Adipose tissue (tissue), 3 donors: Measurements from ENCODE around the gene PXYLP1. TPM values are rescaled to one million over a fixed set of nuclear protein-coding genes. Genes with fewer than 3 reads are reported as not detected.
"Not testable (repeated sequence)": the region's sequence is repeated elsewhere in the genome, so short reads cannot be mapped to it uniquely, and the experiment has no call there.

ENCODE experiments used
- H3K27ac ChIP-seq: one replicate; pipeline ENCODE4 v1.5.1; 2013; ENCODE audit warnings: low read depth, low read length
- WGBS, 3 donors: extraction: QIAGEN DNeasy Blood & Tissue Kit; methylation state at CpG; one replicate each; pipeline ENCODE4 v1.1.7; 2013; 5-methylcytosine and 5-hydroxymethylcytosine counted together
- polyA plus RNA-seq, 3 donors: library from polyadenylated mRNA; stranded (reverse); fragments of 200-250 nt; gene quantifications; one replicate each; pipeline ENCODE4 v1.2.3, GENCODE V29; 2013
- donor health status: healthy with polysubstance abuse.
- donor health status: Bipolar disorder and iron deficiency.
- donor health status: healthy.

PXYLP1 gene
- polyA plus RNA-seq, 3 donors = 2.4 to 7.9 (median 5.1) TPM

- 50 to 66% (median 65%) methylated on average over 16 of the region's 16 CpGs for WGBS, 3 donors
- no peak overlapping the region for H3K27ac ChIP-seq
These were observed 47.7 kb downstream of the PXYLP1 start for GRCh38 chr3:141279077-141279967.

DNA sequence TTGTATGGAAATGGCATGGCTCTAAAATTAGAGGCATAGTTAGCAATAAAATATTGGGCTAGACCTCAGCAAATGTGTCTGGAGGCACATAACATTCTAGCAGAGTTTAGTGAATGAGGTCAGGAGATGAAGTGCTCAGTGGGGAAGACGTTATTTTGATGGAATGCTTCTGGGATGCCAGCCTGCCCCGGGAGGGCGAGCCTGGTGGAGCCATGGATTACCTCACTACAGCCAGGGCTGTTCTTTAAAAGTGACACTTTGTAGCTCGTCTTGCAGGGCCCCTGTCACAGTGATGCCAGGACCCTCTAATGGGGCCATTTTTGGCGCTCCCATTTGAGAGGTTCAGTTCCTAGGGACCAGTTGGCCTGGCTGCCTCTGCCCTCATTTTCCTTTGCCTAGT, 48.5 kb downstream of the PXYLP1 start:
- 78 to 93% (median 80%) methylated on average over 5 of the region's 5 CpGs for WGBS, 3 donors
- H3K27ac ChIP-seq = no peak overlapping the region

DNA sequence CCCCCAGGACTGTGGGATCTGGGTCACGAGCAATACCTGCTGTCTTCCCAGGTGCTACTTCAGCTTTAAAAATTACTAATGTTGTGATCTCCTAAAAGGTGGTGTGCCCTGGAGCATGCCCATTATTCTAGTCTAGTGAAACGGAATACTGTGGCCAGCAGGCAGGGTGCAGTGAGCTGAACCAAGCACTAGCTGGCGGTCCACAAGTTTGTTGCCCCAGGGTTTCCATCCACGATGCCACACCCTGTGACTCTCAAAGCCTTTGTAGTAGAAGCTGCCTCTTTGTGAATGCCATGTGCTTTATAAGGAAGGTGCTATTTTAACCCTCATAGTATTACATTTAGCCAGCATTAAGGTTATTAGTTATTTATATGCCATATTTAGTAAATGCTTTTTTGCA, 49.1 kb downstream of the PXYLP1 start:
- H3K27ac ChIP-seq = no peak overlapping the region
- WGBS, 3 donors = 84 to 94% (median 94%) methylated on average over 4 of the region's 4 CpGs

DNA sequence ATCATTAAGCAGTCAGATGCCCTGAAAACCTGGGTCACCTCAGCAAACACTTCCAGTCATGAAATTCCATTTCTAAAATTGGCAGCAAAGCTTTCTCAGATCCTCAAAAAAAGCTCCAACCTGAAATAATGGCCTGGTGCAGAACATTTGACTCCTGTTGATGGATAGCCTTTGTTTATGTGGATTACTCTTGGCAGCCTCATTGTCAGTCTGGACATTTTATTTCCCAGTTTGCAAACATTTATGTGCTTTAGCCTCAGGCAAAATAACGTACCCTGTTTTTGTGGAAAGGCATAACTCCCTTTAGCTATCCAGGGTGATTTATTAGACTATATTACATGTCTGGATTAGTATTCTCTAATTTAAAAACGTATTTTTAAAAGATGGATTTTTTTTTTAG, 53.9 kb downstream of the PXYLP1 start:
- WGBS, 3 donors = 87 to 93% (median 90%) methylated on average over 2 of the region's 2 CpGs
- no peak overlapping the region for H3K27ac ChIP-seq

GRCh38 chr3:141286856-141287255, 55.2 kb downstream of the PXYLP1 start:
- 81 to 93% (median 88%) methylated on average over 14 of the region's 14 CpGs for WGBS, 3 donors
- no peak overlapping the region for H3K27ac ChIP-seq

DNA sequence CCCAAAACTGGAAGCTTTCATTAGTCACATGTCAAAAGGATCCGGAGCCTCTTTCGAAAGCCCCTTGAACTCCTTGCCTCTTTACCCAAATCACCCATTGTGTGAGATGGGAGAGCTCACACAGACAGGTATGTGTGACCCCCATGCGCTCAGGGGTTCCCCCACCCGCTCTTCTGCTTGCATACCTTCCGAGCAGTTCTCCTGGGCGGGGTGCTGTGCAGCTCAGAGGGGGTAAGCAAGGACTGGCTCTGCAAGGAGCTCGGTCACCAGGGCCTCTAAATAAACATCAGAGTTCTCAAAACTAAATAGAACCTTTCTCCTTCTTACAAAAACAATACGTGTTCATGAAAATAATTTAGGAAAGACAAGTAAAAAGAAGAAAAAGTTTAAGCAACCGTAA, 55.7 kb downstream of the PXYLP1 start:
- 60 to 87% (median 76%) methylated on average over 9 of the region's 9 CpGs for WGBS, 3 donors

GRCh38 chr3:141288336-141288990, 56.8 kb downstream of the PXYLP1 start:
- H3K27ac ChIP-seq = no peak overlapping the region
- WGBS, 3 donors = 76 to 91% (median 77%) methylated on average over 7 of the region's 7 CpGs

More for the DNA sequence above, 55.7 kb downstream of the PXYLP1 start:
- H3K27ac ChIP-seq = no peak overlapping the region

GRCh38 chr3:141289228-141289772, 57.7 kb downstream of the PXYLP1 start:
- WGBS, 3 donors = 44 to 73% (median 60%) methylated on average over 2 of the region's 2 CpGs
- H3K27ac ChIP-seq = no peak overlapping the region

GRCh38 chr3:141291559-141292355, 60.1 kb downstream of the PXYLP1 start:
- WGBS, 3 donors = 67 to 82% (median 76%) methylated on average over 12 of the region's 12 CpGs
- H3K27ac ChIP-seq = no peak overlapping the region

DNA sequence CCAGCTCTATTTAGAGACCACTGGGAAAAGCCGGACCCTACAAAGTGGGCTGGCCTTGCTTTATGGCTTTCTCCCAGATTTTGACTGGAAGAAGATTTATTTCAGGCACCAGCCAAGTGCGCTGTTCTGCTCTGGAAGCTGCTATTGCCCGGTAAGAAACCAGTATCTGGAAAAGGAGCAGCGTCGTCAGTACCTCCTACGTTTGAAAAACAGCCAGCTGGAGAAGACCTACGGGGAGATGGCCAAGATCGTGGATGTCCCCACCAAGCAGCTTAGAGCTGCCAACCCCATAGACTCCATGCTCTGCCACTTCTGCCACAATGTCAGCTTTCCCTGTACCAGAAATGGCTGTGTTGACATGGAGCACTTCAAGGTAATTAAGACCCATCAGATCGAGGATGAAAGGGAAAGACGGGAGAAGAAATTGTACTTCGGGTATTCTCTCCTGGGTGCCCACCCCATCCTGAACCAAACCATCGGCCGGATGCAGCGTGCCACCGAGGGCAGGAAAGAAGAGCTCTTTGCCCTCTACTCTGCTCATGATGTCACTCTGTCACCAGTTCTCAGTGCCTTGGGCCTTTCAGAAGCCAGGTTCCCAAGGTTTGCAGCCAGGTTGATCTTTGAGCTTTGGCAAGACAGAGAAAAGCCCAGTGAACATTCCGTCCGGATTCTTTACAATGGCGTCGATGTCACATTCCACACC, 60.9 kb downstream of the PXYLP1 start:
- no peak overlapping the region for H3K27ac ChIP-seq
- WGBS, 3 donors = 83 to 87% (median 83%) methylated on average over 19 of the region's 19 CpGs

GRCh38 chr3:141294301-141294700, 62.7 kb downstream of the PXYLP1 start:
- H3K27ac ChIP-seq = no peak overlapping the region
- WGBS, 3 donors = 16 to 43% (median 21%) methylated on average over 3 of the region's 3 CpGs

- 34 to 45% (median 44%) methylated on average over 2 of the region's 2 CpGs for WGBS, 3 donors
- H3K27ac ChIP-seq = no peak overlapping the region
These were observed 63.2 kb downstream of the PXYLP1 start for GRCh38 chr3:141294848-141295247.

DNA sequence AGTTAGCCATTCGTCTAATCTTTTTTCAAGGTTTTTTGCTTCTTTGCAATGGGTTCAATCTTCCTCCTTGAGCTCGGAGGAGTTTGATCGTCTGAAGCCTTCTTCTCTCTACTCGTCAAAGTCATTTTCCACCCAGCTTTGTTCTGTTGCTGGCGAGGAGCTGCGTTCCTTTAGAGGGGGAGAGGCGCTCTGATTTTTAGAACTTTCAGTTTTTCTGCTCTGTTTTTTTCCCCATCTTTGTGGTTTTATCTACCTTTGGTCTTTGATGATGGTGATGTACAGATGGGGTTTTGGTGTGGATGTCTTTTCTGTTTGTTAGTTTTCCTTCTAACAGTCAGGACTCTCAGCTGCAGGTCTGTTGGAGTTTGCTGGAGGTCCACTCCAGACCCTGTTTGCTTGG, 68.8 kb downstream of the PXYLP1 start:
- WGBS, 3 donors = 86 to 95% (median 88%) methylated on average over 7 of the region's 7 CpGs
- H3K27ac ChIP-seq = not testable (repeated sequence)

DNA sequence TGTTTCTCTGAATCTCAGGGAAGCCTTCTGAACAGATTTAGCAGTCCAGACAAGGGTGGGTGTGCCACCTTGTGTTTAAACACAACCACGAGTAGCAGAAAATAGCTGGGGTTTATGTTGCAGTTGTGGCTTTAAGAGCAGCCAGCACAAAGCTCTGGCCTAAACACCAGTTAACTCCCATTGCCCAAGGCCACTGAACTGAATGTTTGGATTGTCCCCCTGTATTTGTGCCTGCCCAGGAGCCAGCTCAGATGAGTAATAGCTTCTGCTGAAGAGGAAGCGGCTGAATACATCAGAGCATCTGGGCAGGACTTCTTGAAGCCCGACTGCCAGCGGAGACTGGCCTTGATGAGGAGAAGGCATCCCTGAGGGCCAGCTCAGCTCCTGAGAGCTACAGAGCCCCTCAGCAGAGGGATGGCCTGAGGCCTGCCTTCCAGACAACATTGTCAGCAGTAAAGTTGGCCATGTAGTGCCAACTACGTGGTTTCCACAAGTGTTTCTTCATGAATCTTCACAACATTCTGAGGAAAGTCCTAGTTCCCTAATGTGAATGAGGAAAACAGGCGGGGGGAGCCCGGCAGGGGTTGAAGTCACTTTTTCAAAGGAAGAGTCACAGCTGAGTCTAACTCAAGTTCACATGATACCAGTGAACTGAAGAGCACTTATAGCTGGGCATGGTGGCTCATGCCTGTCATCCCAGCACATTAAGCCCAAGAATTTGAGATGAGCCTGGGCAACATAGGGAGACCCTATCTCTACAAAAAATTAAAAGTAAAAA, 70.9 kb downstream of the PXYLP1 start:
- H3K27ac ChIP-seq = no peak overlapping the region
- WGBS, 3 donors = 55 to 77% (median 56%) methylated on average over 7 of the region's 7 CpGs

DNA sequence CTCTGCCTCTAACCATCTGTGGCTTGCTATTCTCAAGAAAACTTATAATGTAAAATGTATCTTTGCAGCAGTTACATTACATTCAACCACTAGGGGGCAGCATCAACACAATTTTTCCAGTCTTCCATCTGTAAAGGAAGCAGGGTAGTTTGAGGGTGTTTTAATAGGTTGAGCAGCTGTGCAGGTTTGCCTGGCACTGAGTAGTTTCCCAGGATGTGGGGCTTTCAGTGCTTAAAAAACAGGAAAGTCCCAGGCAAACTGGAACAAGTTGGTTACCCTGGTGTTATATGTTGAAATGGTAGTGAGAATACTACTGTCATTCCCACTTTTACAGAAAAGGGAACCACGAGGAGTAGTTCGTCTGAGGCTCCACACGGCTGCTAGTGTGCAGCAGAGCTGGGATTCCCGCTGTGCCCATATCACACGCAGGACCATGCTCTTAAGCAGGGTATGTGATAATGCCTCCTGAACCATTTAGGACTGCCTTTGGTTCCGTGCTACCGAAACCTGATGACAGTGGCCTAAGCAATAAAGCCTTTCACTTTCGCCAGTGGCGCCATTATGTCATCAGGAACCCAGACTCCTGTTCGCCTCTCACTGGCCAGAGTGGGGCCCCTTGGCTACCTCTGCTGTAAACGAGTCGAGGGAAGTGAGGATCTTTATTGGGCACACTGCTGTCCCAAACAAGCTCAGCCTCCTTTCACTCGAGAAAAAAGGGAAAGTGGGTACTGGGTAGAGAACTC, 72.0 kb downstream of the PXYLP1 start:
- 69 to 80% (median 70%) methylated on average over 13 of the region's 13 CpGs for WGBS, 3 donors
- no peak overlapping the region for H3K27ac ChIP-seq

DNA sequence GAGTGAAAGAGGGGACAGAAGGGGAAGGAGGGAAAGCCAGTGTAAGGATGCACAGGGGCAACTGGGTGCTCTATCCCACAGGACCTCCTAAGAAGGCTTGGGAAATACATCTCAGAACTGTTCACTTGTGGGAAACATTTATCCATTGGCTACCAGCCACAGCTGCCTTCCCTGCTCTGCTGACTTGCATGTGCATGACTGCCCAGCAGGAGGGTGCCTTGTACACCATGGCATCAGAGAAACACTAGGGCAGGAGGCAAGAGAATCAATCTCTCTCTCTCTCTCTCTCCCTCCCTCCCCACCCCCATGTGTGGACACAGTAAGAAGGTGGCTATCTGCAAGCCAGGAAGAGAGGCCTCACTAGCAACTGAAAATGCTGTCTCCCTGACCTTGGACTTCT, 73.8 kb downstream of the PXYLP1 start:
- no peak overlapping the region for H3K27ac ChIP-seq

GRCh38 chr3:141306276-141306675, 74.7 kb downstream of the PXYLP1 start:
- 79 to 86% (median 84%) methylated on average over 5 of the region's 5 CpGs for WGBS, 3 donors
- H3K27ac ChIP-seq = no peak overlapping the region
